ENCODE results near the gene TBK1.
"Not testable (repeated sequence)": the region's sequence is repeated elsewhere in the genome, so short reads cannot be mapped to it uniquely, and the experiment has no call there.

The TBK1 gene

DNA sequence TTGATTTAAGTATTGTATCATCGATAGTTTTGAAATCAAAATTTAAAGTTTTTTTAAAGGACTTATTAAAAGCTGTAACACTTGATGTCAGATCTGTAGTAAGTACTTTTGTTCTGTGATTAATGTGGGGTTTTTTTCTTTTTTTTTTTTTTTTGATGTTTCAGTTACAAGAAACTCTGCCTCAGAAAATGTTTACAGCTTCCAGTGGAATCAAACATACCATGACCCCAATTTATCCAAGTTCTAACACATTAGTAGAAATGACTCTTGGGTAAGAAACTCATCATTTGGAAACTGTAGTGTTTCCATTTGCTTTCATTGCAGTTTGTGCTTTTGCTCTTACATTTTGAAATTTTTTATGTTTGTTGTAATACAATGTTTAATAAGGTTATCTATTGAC, 45.6 kb downstream of the TBK1 start:
- no peak for DNase-seq

GRCh38 chr12:64497903-64498302, 46.0 kb downstream of the TBK1 start:
- DNase-seq: no peak

DNA sequence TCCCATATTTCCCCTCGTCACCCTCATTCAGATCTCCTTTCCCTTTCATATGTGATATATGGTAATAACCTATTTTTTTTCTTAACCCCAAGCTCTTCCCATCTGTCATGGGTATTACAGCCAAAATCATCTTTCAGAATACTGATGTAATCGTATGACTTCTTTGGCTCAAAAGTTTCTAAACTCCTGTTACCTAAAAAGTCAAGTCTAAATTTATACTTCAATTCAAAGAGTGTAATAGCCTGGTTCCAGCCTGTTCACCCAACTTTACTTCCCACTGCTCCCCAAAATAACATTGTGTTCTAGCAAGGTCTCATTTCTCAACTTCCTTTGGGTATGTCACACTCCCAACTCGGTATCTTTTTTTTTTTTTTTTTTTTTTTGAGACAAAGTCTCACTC, 48.5 kb downstream of the TBK1 start:
- DNase-seq: no peak

DNA sequence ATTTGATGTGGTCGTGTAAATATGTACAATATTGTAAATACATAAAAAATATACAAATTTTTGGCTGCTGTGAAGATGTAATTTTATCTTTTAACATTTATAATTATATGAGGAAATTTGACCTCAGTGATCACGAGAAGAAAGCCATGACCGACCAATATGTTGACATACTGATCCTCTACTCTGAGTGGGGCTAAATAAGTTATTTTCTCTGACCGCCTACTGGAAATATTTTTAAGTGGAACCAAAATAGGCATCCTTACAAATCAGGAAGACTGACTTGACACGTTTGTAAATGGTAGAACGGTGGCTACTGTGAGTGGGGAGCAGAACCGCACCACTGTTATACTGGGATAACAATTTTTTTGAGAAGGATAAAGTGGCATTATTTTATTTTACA, 49.6 kb downstream of the TBK1 start:
- no peak for DNase-seq

- no peak for DNase-seq
Observed at GRCh38 chr12:64506955-64507354, 55.0 kb downstream of the TBK1 start.

- no peak for DNase-seq
Observed at GRCh38 chr12:64510667-64511066, 58.7 kb downstream of the TBK1 start.

DNA sequence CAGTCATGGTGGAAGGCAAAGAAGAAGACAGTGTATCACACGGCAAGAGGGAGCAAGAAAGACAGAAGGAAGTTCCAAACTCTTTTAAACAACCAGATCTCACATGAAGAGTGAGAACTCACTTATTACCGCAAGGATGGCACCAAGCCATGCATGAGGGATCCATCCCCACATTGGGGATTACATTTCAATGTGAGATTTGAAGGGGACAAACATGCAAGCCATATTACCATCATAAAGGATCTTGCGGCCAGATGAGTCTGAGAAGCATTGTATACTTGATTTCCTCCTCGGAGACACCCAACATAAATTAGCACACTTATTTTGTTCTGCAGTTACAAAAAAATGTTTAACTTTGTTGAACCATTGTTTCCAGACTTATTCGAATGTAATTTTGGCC, 66.5 kb downstream of the TBK1 start:
- DNase-seq: no peak

DNA sequence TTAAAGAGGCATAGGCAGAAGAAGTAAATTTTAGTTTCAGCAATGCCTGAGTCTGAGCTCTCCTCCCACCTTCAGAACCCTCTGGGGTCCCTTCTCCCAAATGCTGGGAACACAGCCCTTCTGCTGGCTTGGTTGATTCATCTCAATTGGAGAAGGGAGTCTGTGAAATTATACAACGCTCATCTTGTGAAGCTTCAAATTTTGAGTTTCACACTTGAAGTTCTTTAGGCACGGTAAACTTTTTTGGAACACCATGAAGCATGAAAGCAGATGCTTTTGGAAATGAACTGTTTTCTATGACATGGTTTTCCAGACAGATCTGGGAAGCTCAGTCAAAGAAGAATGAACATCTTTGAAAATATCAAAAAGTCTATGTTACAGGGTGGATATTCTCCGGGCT, 69.9 kb downstream of the TBK1 start:
- no peak for DNase-seq

DNA sequence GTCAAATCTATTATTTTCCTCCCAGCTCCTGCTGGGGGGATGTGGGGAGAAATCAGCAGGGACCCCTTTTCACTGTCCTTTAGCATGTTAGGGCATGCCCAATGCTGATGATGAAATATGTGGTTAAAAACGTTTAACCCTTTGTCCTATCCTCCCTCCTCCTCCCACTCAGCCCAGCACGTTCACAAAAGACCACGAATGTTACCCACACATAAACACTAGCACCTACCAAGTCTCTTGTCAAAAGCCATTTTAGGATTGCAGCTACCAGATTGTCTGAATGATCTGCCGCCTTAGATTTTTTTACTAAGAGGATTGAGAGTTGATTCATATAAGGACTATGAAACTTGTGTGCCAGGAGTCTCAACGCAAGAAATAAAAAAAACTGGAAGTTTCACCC, 70.4 kb downstream of the TBK1 start:
- no peak for DNase-seq

DNA sequence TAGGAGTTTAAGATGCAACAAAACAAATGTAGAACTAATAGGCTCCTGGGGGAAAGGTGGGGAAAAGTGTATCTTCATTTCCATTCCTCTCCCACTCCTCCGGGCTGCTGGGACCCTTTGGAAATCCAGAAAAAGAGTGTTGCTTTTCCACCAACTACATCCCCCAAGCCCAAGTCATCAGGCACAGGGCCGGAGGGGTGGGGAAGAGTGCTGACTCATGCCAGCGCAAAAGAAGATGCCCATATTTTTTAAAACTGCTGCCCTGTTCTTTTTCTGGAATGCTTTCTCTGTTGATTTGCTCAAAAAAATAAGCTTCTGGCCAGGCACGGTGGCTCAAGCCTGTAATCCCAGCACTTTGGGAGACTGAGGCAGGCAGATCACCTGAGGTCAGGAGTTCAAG, 70.9 kb downstream of the TBK1 start:
- DNase-seq: no peak

DNA sequence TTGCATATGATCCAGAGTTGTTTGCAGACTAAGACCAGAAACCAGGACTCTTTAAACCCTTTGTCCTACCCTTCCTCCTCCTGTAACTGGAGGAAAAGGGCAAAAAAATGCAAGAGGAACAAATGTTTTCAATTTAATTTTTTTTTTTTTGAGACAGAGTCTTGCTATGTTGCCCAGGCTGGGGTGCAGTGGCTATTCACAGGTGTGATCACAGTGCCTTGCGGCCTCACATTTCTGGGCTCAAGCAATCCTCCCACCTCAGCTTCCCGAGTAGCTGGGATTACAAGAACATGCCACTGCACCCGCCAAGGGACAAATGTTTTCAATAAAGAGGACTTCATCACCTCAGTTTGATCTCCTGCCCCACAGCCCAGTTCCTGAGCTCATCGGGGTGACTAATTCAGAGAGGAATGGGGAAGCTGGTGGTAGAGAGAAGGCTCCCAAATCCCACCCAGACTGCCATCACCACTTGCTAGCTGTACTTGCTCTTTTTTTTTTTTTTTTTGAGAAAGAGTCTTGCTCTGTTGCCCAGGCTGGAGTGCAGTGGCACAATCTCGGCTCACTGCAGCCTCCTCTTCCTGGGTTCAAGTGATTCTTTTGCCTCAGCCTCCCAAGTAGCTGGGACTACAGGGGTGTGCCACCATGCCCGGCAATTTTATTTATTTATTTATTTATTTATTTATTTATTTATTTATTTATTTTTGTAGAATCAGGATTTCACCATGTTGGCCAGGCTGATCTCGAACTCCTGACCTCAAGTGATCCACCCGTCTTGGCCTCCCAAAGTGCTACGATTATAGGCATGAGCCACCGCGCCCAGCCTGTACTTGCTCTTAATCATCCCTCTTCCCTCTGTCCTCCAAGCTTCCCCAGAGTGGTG, 71.9 kb downstream of the TBK1 start:
- DNase-seq: not testable (repeated sequence)

DNA sequence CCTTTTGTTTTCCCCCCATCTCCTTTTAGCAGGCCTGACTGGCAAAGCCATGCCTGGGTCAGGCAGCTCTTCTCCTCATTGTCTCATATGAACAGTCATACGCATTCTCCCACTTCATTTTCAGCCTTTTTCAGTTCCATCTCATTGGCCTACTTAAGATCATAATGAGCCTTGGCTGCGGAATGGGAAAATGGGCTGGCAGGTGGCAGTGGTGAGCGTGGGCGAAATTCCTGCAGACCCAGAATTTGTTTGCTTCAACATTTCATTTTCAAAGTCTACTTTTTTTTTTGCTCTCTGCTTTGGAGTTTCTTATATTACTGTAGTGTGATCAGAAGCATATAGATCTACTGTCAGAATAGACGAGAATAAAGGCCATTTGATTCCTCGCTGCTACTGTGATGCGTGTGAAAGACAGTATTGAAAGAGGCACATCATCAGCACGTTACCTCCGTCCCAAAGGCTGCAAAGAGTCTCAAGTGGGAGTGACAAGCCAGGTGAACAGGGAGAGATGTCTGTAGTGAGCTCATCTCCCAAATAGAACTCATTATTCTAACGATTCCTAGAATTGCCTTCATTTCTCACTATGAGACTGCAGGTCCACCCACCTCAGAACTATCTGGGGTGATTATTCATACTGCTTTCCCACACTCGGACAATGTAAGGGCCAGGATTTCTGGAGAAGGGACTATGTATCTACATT, 73.7 kb downstream of the TBK1 start:
- DNase-seq: peak in 1 of 2 donors; percentile 61

GRCh38 chr12:64526859-64527258, 74.9 kb downstream of the TBK1 start:
- no peak for DNase-seq

DNA sequence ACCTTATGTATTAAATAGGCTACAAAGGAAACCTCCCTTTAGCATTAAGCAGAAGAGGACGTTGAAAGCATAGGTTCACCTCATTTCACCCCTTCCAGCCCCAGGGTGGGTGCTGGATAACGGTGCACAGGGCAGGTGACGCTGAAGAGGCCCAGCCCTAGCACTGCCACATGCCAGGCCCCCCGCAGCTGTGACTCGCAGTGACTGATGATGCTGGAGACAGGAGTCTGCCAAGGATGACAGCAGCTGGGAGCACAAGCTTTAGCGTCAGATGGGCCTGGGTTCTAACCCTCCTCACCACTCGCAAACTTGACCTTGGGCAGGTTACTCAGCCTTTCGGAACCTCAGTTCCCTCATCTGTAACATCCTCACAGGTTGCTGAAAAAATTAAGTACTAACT, 76.7 kb downstream of the TBK1 start:
- DNase-seq: no peak

DNA sequence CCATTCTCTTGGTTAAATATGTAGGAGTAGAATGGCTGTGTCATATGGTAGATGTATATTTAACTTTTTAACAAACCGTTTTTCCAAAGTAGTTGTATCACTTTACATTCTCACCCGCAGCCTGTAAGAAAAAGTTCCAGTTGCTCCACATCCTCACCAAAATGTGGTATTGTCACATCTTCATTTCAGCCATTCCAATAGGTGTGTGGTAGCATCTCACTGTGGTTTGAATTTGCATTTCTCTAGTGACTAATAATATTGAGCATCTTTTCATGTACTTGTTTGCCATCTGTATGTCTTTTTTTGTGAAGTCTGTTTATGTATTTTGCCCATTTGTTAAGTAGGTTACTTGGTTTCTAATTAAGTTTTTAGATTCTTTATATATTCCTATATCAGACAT, 78.6 kb downstream of the TBK1 start:
- no peak for DNase-seq

DNA sequence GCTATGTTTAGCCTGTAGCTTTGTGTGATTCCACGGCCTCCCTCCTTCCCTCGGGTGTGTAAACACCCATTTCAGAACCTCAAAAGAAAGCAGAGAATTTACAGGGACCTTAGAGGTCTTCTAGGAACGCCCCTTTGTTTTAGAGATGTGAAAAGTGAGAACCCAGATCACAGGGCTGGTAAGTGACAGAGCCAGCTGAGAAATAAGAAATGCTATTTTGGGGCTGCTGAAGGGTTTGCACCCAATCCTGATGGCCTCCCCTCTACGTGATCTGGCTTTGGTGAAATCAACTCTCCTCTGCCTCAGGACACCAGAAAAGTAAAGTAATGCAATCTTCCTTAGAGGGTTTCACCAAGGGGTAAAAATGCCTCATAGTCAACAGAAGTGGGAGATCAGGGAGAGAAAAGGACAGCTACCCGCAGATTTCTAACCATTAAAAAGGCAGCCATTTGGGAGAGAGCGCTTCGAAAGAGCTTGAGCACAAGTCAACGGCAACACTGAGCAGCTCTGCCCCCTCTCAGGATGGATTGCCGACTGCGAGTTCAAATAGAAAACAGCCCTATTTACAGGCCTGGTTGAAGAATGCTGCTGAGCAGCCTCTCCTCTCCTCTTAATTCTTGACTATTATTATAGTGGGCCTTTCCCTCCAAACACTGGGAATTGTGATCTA, 79.9 kb downstream of the TBK1 start:
- no peak for DNase-seq

GRCh38 chr12:64532734-64533351, 80.9 kb downstream of the TBK1 start:
- DNase-seq: no peak

- DNase-seq: no peak
Observed at GRCh38 chr12:64534672-64535199, 82.8 kb downstream of the TBK1 start.

- no peak for DNase-seq
Observed at GRCh38 chr12:64538121-64538520, 86.2 kb downstream of the TBK1 start.

DNA sequence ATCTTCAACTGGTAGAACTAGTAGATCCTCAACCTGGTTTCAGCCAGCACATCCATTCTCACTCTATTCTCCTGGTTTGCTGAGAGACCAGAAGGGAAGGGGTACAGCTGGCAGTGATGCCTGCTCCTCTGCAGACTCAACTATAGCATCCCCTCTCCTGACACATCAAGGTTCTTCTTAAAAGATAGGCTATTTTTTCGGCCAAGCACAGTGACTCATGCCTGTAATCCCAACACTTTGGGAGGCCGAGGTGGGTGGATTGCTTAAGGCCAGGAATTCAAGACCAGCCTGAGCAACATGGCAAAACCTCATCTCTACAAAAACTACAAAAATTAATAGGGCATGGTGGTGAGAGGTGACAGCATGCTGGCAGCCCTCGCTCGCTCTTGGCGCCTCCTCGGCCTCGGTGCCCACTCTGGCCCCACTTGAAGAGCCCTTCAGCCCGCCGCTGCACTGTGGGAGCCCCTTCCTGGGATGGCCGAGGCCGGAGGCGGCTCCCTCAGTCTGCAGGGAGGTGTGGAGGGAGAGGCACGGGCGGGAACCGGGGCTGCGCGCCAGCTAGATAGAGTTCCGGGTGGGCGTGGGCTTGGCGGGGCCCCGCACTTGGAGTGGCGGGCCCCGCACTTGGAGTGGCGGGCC, 90.6 kb downstream of the TBK1 start:
- DNase-seq: not testable (repeated sequence)

- DNase-seq: no peak
Observed at GRCh38 chr12:64544371-64545080, 92.6 kb downstream of the TBK1 start.

- DNase-seq: no peak
Observed at GRCh38 chr12:64545081-64545382, 93.1 kb downstream of the TBK1 start.
